ENCODE measurements around the gene HCN4. TPM values are rescaled to one million over a fixed set of nuclear protein-coding genes. Genes with fewer than 3 reads are reported as not detected.

HCN4 gene
- polyA plus RNA-seq, 1 donor, result 0.49 TPM

GRCh38 chr15:73367624-73368300 lies 996 bp downstream of the HCN4 start:
- H3K36me3 ChIP-seq (ENCODE audit: control insufficient read depth, insufficient read depth, low read length), result no peaks in the 10 kb centered on the region
- no peaks in the 10 kb centered on the region for H3K9me3 ChIP-seq (ENCODE audit: control insufficient read depth, low read depth, low read length)
- H3K4me1 ChIP-seq (ENCODE audit: control insufficient read depth, insufficient read depth, low read length), result peaks cover 7% of the 10 kb centered on the region
- WGBS (ENCODE audit: insufficient coverage, low lambda C conversion rate), result no CpG with 5 or more reads among the region's 90 CpGs
- peaks cover 83% of the 10 kb centered on the region for H3K27me3 ChIP-seq (ENCODE audit: control insufficient read depth, insufficient read depth, low read length)
- no peak for DNase-seq
- H3K4me3 ChIP-seq (ENCODE audit: low read length), result peak overlapping the region; percentile 6
- H3K27ac ChIP-seq (ENCODE audit: low read length), result no peak overlapping the region

- Histone ChIP-seq H3K27me3 (ENCODE audit: control insufficient read depth, insufficient read depth, low read length) (peaks cover 84% of the 10 kb centered on the region), H3K36me3 (ENCODE audit: control insufficient read depth, insufficient read depth, low read length) (no peaks in the 10 kb centered on the region), H3K4me3 (ENCODE audit: low read length) (peak overlapping the region; percentile 6), H3K4me1 (ENCODE audit: control insufficient read depth, insufficient read depth, low read length) (peaks cover 7% of the 10 kb centered on the region), H3K27ac (ENCODE audit: low read length) (no peak overlapping the region), H3K9me3 (ENCODE audit: control insufficient read depth, low read depth, low read length) (no peaks in the 10 kb centered on the region)
- no CpG with 5 or more reads among the region's 28 CpGs for WGBS (ENCODE audit: insufficient coverage, low lambda C conversion rate)
- no peak for DNase-seq
Observed at GRCh38 chr15:73366766-73367623, 1.8 kb downstream of the HCN4 start.

DNA sequence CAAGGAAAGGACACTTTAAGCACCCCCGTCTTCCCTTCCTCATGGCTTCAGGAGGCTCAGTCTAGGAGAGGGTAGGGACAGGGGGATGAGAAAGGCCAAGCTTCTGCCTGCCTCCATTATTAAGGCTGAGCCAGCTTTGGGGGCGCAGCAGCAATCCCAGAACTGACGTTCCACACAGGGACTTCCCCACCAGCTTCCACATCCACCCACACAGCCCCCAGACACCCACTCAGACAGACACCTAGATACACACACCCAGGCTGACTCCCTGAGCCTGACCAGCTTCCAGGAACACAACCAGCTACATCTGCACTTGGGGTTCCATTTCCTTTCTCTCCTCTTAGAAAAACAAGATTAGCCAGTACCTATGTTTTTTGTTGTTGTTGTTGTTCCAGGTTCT lies 4.7 kb downstream of the HCN4 start:
- no peak for DNase-seq
- Histone ChIP-seq H3K4me3 (ENCODE audit: low read length) (no peak overlapping the region), H3K27ac (ENCODE audit: low read length) (no peak overlapping the region), H3K27me3 (ENCODE audit: control insufficient read depth, insufficient read depth, low read length) (peaks cover 60% of the 10 kb centered on the region), H3K4me1 (ENCODE audit: control insufficient read depth, insufficient read depth, low read length) (peaks cover 10% of the 10 kb centered on the region), H3K36me3 (ENCODE audit: control insufficient read depth, insufficient read depth, low read length) (no peaks in the 10 kb centered on the region), H3K9me3 (ENCODE audit: control insufficient read depth, low read depth, low read length) (no peaks in the 10 kb centered on the region)
- WGBS (ENCODE audit: insufficient coverage, low lambda C conversion rate), result no CpG with 5 or more reads among the region's 3 CpGs

GRCh38 chr15:73362900-73363299 lies 5.9 kb downstream of the HCN4 start:
- DNase-seq, result no peak
- peaks cover 19% of the 10 kb centered on the region for H3K4me1 ChIP-seq (ENCODE audit: control insufficient read depth, insufficient read depth, low read length)
- no peak overlapping the region for H3K27ac ChIP-seq (ENCODE audit: low read length)
- H3K27me3 ChIP-seq (ENCODE audit: control insufficient read depth, insufficient read depth, low read length), result peaks cover 56% of the 10 kb centered on the region
- no peak overlapping the region for H3K4me3 ChIP-seq (ENCODE audit: low read length)
- no peaks in the 10 kb centered on the region for H3K9me3 ChIP-seq (ENCODE audit: control insufficient read depth, low read depth, low read length)
- H3K36me3 ChIP-seq (ENCODE audit: control insufficient read depth, insufficient read depth, low read length), result no peaks in the 10 kb centered on the region
- WGBS (ENCODE audit: insufficient coverage, low lambda C conversion rate), result no CpG with 5 or more reads among the region's 5 CpGs

- Histone ChIP-seq H3K9me3 (ENCODE audit: control insufficient read depth, low read depth, low read length) (no peaks in the 10 kb centered on the region), H3K27me3 (ENCODE audit: control insufficient read depth, insufficient read depth, low read length) (peaks cover 44% of the 10 kb centered on the region), H3K27ac (ENCODE audit: low read length) (no peak overlapping the region), H3K4me3 (ENCODE audit: low read length) (no peak overlapping the region), H3K36me3 (ENCODE audit: control insufficient read depth, insufficient read depth, low read length) (no peaks in the 10 kb centered on the region), H3K4me1 (ENCODE audit: control insufficient read depth, insufficient read depth, low read length) (peaks cover 17% of the 10 kb centered on the region)
- WGBS (ENCODE audit: insufficient coverage, low lambda C conversion rate), result no CpG with 5 or more reads among the region's 7 CpGs
- no peak for DNase-seq
Observed at GRCh38 chr15:73361337-73361736, 7.4 kb downstream of the HCN4 start.

DNA sequence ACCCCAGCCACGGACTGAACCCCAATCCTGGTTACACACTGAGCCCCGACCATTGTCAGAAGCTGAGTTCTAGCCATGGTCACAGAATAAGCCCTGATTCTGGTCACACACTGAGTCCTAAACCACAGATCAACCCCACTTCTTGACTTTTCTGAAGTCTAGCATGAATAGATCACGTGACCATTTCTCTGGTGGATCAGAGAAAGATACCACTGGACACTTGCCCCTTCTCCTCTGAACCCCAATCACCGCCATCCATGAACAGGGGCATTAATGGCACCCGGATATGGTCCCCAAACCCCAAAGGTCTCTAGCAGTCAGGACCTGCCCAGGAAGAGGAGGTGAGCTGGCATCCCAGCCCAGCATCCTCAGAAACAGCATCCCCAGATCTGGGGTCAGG lies 9.1 kb downstream of the HCN4 start:
- Histone ChIP-seq H3K4me1 (ENCODE audit: control insufficient read depth, insufficient read depth, low read length) (peaks cover 17% of the 10 kb centered on the region), H3K27me3 (ENCODE audit: control insufficient read depth, insufficient read depth, low read length) (peaks cover 27% of the 10 kb centered on the region), H3K36me3 (ENCODE audit: control insufficient read depth, insufficient read depth, low read length) (no peaks in the 10 kb centered on the region), H3K4me3 (ENCODE audit: low read length) (no peak overlapping the region), H3K9me3 (ENCODE audit: control insufficient read depth, low read depth, low read length) (no peaks in the 10 kb centered on the region), H3K27ac (ENCODE audit: low read length) (no peak overlapping the region)
- WGBS (ENCODE audit: insufficient coverage, low lambda C conversion rate), result no CpG with 5 or more reads among the region's 5 CpGs
- no peak for DNase-seq

GRCh38 chr15:73357999-73358665 lies 10.6 kb downstream of the HCN4 start:
- no peaks in the 10 kb centered on the region for H3K36me3 ChIP-seq (ENCODE audit: control insufficient read depth, insufficient read depth, low read length)
- no peak overlapping the region for H3K4me3 ChIP-seq (ENCODE audit: low read length)
- peaks cover 21% of the 10 kb centered on the region for H3K4me1 ChIP-seq (ENCODE audit: control insufficient read depth, insufficient read depth, low read length)
- WGBS (ENCODE audit: insufficient coverage, low lambda C conversion rate), result no CpG with 5 or more reads among the region's 9 CpGs
- H3K9me3 ChIP-seq (ENCODE audit: control insufficient read depth, low read depth, low read length), result no peaks in the 10 kb centered on the region
- peaks cover 15% of the 10 kb centered on the region for H3K27me3 ChIP-seq (ENCODE audit: control insufficient read depth, insufficient read depth, low read length)
- DNase-seq, result peak; percentile 86 to 92
- peak overlapping the region; percentile 26 for H3K27ac ChIP-seq (ENCODE audit: low read length)

- Histone ChIP-seq H3K4me3 (ENCODE audit: low read length) (no peak overlapping the region), H3K27ac (ENCODE audit: low read length) (no peak overlapping the region), H3K27me3 (ENCODE audit: control insufficient read depth, insufficient read depth, low read length) (peaks cover 4% of the 10 kb centered on the region), H3K9me3 (ENCODE audit: control insufficient read depth, low read depth, low read length) (no peaks in the 10 kb centered on the region), H3K4me1 (ENCODE audit: control insufficient read depth, insufficient read depth, low read length) (peaks cover 21% of the 10 kb centered on the region), H3K36me3 (ENCODE audit: control insufficient read depth, insufficient read depth, low read length) (no peaks in the 10 kb centered on the region)
- no CpG with 5 or more reads among the region's 6 CpGs for WGBS (ENCODE audit: insufficient coverage, low lambda C conversion rate)
- no peak for DNase-seq
Observed at GRCh38 chr15:73355612-73356265, 13.0 kb downstream of the HCN4 start.

- H3K36me3 ChIP-seq (ENCODE audit: control insufficient read depth, insufficient read depth, low read length), result no peaks in the 10 kb centered on the region
- no peak overlapping the region for H3K27ac ChIP-seq (ENCODE audit: low read length)
- no peak overlapping the region for H3K4me3 ChIP-seq (ENCODE audit: low read length)
- peaks cover 4% of the 10 kb centered on the region for H3K27me3 ChIP-seq (ENCODE audit: control insufficient read depth, insufficient read depth, low read length)
- H3K4me1 ChIP-seq (ENCODE audit: control insufficient read depth, insufficient read depth, low read length), result peaks cover 18% of the 10 kb centered on the region
- DNase-seq, result peak; percentile 58 to 70
- no CpG with 5 or more reads among the region's 4 CpGs for WGBS (ENCODE audit: insufficient coverage, low lambda C conversion rate)
- no peaks in the 10 kb centered on the region for H3K9me3 ChIP-seq (ENCODE audit: control insufficient read depth, low read depth, low read length)
Observed at GRCh38 chr15:73354241-73354640, 14.5 kb downstream of the HCN4 start.

- peaks cover 4% of the 10 kb centered on the region for H3K27me3 ChIP-seq (ENCODE audit: control insufficient read depth, insufficient read depth, low read length)
- peaks cover 13% of the 10 kb centered on the region for H3K4me1 ChIP-seq (ENCODE audit: control insufficient read depth, insufficient read depth, low read length)
- WGBS (ENCODE audit: insufficient coverage, low lambda C conversion rate), result no CpG with 5 or more reads among the region's 3 CpGs
- no peaks in the 10 kb centered on the region for H3K36me3 ChIP-seq (ENCODE audit: control insufficient read depth, insufficient read depth, low read length)
- H3K27ac ChIP-seq (ENCODE audit: low read length), result no peak overlapping the region
- no peak for DNase-seq
- no peaks in the 10 kb centered on the region for H3K9me3 ChIP-seq (ENCODE audit: control insufficient read depth, low read depth, low read length)
- no peak overlapping the region for H3K4me3 ChIP-seq (ENCODE audit: low read length)
Observed at GRCh38 chr15:73353734-73354133, 15.0 kb downstream of the HCN4 start.
